ENCODE data around the gene ZNF280D. TPM values are rescaled to one million over a fixed set of nuclear protein-coding genes. Genes with fewer than 3 reads are reported as not detected.

The ZNF280D gene
- total and polyA plus RNA-seq, 2 of the 8 experiments (the other 6 are each of a cell fraction or from before 2014, with no cell fraction given), result 7.4 to 27.5 TPM

GRCh38 chr15:56660943-56661342 is 72.4 kb downstream of the ZNF280D start:
- Histone ChIP-seq H3K18ac (ENCODE audit: extremely low read depth, low read length) (no peak overlapping the region), H2AFZ (ENCODE audit: low read length) (no peak overlapping the region)
- TF ChIP-seq RNF2 (IDR thresholded peaks at IDR 0.05; ENCODE audit: borderline replicate concordance, low read depth, low read length, missing control alignments, poor library complexity, severe bottlenecking) (no peak), ASH2L (IDR thresholded peaks at IDR 0.05; ENCODE audit: low read length) (no peak), SIN3A (conservative IDR thresholded peaks at IDR 0.05 in 1 of 2, IDR thresholded peaks at IDR 0.05 in 1 of 2; ENCODE audit: low read depth in 1 of 2, low read length in 2 of 2) (no peak), BACH1 (IDR thresholded peaks at IDR 0.05; ENCODE audit: low read length) (no peak), SUZ12 (IDR thresholded peaks at IDR 0.05; ENCODE audit: low read length) (no peak), RXRA (IDR thresholded peaks at IDR 0.05; ENCODE audit: insufficient read depth, low read depth, low read length) (no peak), YY1 (IDR thresholded peaks at IDR 0.05; ENCODE audit: low read depth, low read length) (no peak), E2F6 (IDR thresholded peaks at IDR 0.05) (no peak), CHD1 (IDR thresholded peaks at IDR 0.05; ENCODE audit: low read depth, low read length) (no peak), SP2 (IDR thresholded peaks at IDR 0.05; ENCODE audit: low read length) (no peak), KDM4A (IDR thresholded peaks at IDR 0.05; ENCODE audit: low read depth, low read length, severe bottlenecking) (no peak), ZNF274 (IDR thresholded peaks at IDR 0.05; ENCODE audit: borderline replicate concordance, extremely low read depth, low read length) (no peak), ATF3 (IDR thresholded peaks at IDR 0.05; ENCODE audit: insufficient read depth, low read depth, low read length) (no peak), TBP (IDR thresholded peaks at IDR 0.05; ENCODE audit: low read depth, low read length) (no peak)

More at GRCh38 chr15:56660943-56661342, 72.4 kb downstream of the ZNF280D start:
- DNase-seq (ENCODE audit: low read depth in 1 of 2, low spot score in 2 of 2) (no peak), FAIRE-seq (no peak)
- H4K91ac ChIP-seq (replicated peaks; ENCODE audit: insufficient read length, low read length), result no peak overlapping the region
- H3K4ac ChIP-seq (replicated peaks; ENCODE audit: insufficient read length, low read depth, low read length), result no peak overlapping the region
- H3K14ac ChIP-seq (ENCODE audit: insufficient read length), result no peak overlapping the region
- no peak overlapping the region for H3K9ac ChIP-seq (replicated peaks in 1 of 4; ENCODE audit: extremely low read depth in 1 of 4, low read depth in 3 of 4, low read length in 3 of 4)
- H4K5ac ChIP-seq (ENCODE audit: insufficient read length, low read depth, low read length), result no peak overlapping the region
- no peak overlapping the region for H2BK15ac ChIP-seq (ENCODE audit: low read length)
- peaks cover 0 to 2% (median 0%) of the 10 kb centered on the region in 4 experiments; a peak in 1 of 7 replicates for H3K4me1 ChIP-seq (replicated peaks in 1 of 4; ENCODE audit: control insufficient read depth in 3 of 4, insufficient read depth in 4 of 4, low read length in 3 of 4)
- H3K27me3 ChIP-seq (replicated peaks in 1 of 4; ENCODE audit: control insufficient read depth in 3 of 4, extremely low read depth in 1 of 4, insufficient read depth in 3 of 4, low read length in 3 of 4), result no peaks in the 10 kb centered on the region
- peaks cover 0 to 3% (median 0%) of the 10 kb centered on the region in 4 experiments; a peak in 2 of 8 replicates for H3K36me3 ChIP-seq (ENCODE audit: control insufficient read depth in 2 of 4, insufficient read depth in 4 of 4, low read length in 3 of 4)
- no peaks in the 10 kb centered on the region for H4K20me1 ChIP-seq (replicated peaks in 1 of 2; ENCODE audit: control insufficient read depth in 1 of 2, insufficient read depth in 2 of 2, low read length in 2 of 2)
- H3K23me2 ChIP-seq (ENCODE audit: low read depth, low read length), result no peaks in the 10 kb centered on the region
- H4K8ac ChIP-seq (ENCODE audit: extremely low read depth, insufficient read depth, low read length), result no peak overlapping the region
- ChIA-PET POLR2A (ENCODE audit: partially characterized antibody) (interaction anchor here (0.6 to 1.3 kb wide), 3 partner anchors 8 to 196 kb away, joined by 3 read pairs; partner anchors contain the start of gene MNS1), CTCF (ENCODE audit: partially characterized antibody) (no interaction called here)
- H3K4me3 ChIP-seq (ENCODE audit: extremely low read depth in 1 of 4, insufficient read depth in 2 of 4, low read depth in 3 of 4, low read length in 4 of 4), result no peak overlapping the region
- no peak overlapping the region for H2AK5ac ChIP-seq (ENCODE audit: low read depth, low read length)
- H3K56ac ChIP-seq (replicated peaks; ENCODE audit: insufficient read length, low read depth, low read length), result no peak overlapping the region
- no peaks in the 10 kb centered on the region for H3K9me3 ChIP-seq (ENCODE audit: insufficient read depth in 2 of 2, low read depth in 1 of 2, low read length in 1 of 2)
- no peak overlapping the region for H3K23ac ChIP-seq (ENCODE audit: insufficient read length)
- no peak overlapping the region for H2BK12ac ChIP-seq (ENCODE audit: low read depth, low read length)
- no peak overlapping the region for H2BK120ac ChIP-seq (replicated peaks; ENCODE audit: low read depth, low read length)
- H3K79me1 ChIP-seq (ENCODE audit: low read depth, low read length), result no peaks in the 10 kb centered on the region
- H2BK20ac ChIP-seq (ENCODE audit: low read length), result no peak overlapping the region
- no peaks in the 10 kb centered on the region for H3K79me2 ChIP-seq (ENCODE audit: control insufficient read depth in 1 of 2, insufficient read depth in 2 of 2, low read length in 2 of 2)
- H3K27ac ChIP-seq (ENCODE audit: low read depth, low read length), result no peak overlapping the region
- no peak overlapping the region for H2BK5ac ChIP-seq (ENCODE audit: low read depth, low read length)
- no peak overlapping the region for H3K4me2 ChIP-seq (ENCODE audit: insufficient read depth in 1 of 2, low read depth in 2 of 2, low read length in 2 of 2)

Measured in H1 (cell line).